CD4-positive, alpha-beta T cell treated with Interleukin-4 for 1 hour (primary cell): ENCODE results near the gene PANX2.
"Not testable (repeated sequence)": the region's sequence is repeated elsewhere in the genome, so short reads cannot be mapped to it uniquely, and the experiment has no call there.

Source experiments
- DNase-seq, 2 donors: peaks; one replicate each; pipeline ENCODE4 v3.0.0-alpha.2; 2020 to 2022

Gene PANX2

DNA sequence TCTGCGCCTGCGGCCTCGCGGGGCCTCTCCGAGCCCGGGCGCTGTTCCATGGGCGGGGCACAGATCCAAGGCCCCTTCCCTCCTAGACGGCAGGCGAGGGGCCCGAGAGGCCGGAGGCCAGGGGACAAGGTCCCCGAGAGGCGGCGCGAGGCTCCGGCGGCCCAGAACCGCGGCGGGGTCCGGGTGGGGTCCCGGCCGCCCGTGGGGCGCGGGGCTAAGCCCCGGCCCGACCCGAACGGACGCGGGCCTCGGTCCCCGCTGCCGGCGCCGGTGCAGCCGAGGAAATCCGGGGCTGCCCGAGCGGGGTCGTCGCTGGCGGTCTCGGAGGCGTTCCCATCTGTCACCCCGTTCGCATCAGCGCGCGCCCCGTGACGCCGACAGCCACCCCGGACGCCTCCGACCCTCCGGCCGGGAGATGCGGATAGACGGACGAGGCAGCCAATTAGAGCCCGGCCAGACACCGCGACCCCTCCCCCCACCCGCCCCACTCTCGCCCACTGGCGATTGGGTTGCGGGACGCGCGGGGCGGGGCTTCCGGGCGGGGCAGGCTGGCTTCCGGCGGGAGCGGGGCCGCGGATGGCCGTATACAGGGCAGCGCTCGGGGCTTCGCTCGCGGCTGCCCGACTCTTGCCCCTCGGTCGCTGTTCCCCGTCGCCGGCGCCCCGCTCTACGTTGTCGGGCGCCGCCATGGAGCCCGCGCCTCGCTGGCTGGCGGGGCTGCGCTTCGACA, 30.1 kb downstream of the PANX2 start, which contains the start of gene SELENOO:
Gene SELENOO, plus strand, starts transcription at position 551 of the 730 bp plus-strand sequence. Its CDS starts 26 bp downstream, at position 577.
- DNase-seq = peak; percentile 91 to 94

DNA sequence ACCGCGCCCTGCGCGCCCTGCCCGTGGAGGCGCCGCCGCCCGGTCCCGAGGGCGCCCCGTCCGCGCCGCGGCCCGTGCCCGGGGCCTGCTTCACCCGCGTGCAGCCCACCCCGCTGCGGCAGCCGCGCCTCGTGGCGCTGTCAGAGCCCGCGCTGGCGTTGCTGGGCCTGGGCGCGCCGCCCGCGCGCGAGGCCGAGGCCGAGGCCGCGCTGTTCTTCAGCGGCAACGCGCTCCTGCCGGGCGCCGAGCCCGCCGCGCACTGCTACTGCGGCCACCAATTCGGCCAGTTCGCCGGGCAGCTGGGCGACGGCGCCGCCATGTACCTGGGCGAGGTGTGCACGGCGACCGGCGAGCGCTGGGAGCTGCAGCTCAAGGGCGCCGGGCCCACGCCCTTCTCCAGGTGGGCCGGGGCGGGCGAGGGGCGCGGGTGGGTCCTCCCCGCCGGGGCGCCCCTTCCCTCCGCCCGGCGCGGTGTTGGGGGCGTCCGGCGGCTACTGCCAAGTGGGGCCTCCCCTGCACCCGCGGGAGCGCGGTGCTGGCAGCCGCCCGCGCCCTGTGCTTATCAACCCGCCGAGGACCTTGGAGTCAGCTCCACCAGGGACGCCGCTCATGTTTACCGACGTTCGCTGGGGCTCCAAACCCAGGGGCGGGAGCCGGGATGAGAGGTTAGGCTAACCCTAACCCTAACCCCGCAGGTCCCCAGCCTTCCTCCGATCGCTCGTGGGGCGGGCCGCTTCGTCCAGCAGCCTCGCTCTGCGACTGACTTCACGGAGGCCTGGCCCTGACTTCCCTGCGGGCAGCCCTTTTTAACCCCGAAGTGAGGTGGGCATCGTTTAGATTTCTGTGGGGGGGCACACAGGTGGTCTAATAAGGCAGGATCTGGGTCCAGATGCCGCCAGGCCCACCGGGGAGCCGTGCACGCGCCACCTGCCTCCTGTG, 30.9 kb downstream of the PANX2 start:
- no peak for DNase-seq

DNA sequence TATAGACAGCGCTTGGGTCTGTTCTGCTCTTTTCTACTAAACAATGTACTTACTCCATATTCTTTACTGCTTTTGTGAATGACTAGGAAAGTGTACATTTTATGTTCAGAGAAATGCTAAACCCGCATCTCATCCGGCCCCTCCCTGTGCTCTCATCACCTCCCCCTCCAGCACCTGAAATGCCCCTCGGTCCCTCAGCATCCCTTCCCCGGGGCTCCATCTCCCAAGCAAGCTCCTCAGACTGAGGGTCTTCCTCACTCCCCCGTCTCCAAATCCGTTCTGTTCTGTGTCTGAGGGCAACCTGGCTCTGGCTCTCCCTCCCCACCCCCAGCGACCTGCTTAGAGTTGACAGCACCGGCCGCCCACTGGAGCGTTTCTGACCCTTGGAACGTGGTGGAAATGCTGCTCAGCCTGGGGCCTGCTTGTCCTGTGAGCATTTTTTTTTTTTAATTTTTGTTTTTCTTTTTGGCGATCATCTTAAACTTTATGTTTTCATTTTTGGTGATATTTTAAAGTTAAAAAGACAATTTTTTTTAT, 31.7 kb downstream of the PANX2 start:
- DNase-seq = no peak

DNA sequence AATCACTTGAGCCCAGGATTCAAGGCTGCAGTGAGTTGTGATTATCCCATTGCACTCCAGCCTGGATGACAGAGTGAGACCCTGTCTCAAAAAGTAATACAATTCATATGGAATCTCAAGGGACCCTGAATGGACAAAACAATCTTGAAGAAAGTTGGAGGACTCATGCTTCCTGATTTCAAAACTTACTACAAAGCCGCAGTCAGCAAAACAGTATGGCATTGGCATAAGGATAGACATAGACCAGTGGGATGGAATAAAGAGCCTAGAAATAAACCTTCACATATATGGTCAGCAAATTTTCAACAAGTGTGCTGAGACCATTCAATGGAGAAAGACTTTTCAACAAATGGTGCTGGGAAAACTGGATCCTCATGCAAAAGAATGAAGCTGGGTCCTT, 32.8 kb downstream of the PANX2 start:
- DNase-seq = no peak

DNA sequence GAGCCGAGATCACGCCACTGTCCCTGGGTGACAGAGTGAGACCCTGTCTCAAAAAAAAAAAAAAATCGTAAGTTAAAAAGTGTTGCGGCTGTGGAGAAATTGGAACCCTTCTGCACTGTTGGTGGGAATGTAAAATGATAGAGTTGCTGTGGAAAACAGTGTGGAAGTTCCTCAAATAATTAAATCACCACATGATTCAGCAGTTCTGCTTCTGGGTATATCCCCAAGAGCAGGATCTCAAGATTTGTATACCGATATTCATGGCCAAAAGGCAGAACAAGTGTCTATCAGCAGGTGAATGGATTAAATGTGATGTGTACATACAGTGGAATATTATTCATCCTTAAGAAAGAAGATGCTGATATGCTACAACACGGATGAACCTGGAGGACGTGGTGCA, 34.0 kb downstream of the PANX2 start:
- DNase-seq = no peak

DNA sequence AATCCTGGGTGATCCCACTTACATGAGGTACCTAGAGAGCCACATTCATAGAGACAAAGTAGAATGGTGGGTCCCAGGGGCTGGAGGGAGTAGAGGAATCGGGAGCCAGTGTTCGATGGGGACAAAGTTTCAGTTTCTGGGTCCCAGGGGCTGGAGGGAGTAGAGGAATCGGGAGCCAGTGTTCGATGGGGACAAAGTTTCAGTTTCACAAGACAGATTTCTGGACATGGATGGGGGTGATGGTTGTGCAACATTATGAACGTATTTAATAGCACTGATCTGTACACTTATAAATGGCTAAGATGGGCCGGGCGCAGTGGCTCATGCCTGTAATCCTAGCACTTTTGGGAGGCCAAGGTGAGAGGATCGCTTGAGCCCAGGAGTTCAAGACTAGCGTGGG, 34.5 kb downstream of the PANX2 start:
- not testable (repeated sequence) for DNase-seq

DNA sequence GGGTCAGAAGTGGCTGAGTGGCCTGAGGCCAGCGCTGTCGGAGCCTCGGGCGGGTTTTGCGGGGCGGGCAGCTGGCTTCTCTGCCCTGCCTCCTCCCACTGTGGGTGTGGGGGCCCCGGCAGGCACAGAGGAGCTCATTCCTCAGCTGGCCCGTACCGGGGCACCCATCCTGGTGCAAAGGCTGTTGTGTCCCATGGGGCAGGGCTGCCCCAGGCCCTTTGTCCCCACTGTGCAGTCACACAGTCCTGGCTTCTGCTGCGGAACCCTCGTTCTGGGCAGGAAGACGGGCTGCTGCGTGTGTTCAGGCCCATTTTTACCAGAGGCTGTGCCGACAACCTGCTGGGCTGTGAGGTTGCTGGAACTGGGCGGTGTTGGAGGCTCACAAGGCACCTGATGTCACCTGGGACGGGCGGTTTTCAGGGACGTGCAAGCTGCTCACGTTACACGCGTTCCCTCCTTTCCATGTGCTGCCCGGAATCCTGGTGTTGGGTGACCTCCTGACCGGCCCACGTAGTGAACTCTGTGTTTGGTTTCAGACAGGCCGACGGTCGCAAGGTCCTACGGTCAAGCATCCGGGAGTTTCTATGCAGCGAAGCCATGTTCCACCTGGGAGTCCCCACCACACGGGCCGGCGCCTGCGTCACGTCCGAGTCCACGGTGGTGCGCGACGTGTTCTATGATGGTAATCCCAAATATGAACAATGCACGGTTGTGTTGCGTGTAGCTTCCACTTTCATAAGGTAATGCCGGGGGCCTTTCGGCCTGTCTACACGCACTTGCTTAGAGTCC, 35.4 kb downstream of the PANX2 start:
- no peak for DNase-seq

DNA sequence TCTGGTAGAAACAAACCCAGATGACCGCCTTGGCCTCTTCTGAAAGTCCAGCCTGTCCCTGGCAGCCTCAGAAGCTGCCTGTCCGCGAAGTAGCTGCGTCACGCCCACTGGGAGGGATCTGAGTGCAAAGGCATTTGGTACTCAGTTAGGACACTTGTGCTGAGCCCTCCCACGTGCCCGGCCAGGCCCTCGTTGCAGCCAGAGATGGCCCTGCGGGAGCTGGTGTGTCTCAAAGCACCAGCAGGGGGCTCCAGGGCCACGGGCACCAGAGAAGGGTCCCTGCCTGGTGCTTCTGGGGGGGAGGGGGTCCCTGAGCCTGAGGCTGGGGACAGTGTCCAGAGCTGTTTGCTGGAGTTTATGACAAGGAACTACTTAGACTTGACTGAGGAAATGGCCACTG, 36.1 kb downstream of the PANX2 start:
- no peak for DNase-seq

DNA sequence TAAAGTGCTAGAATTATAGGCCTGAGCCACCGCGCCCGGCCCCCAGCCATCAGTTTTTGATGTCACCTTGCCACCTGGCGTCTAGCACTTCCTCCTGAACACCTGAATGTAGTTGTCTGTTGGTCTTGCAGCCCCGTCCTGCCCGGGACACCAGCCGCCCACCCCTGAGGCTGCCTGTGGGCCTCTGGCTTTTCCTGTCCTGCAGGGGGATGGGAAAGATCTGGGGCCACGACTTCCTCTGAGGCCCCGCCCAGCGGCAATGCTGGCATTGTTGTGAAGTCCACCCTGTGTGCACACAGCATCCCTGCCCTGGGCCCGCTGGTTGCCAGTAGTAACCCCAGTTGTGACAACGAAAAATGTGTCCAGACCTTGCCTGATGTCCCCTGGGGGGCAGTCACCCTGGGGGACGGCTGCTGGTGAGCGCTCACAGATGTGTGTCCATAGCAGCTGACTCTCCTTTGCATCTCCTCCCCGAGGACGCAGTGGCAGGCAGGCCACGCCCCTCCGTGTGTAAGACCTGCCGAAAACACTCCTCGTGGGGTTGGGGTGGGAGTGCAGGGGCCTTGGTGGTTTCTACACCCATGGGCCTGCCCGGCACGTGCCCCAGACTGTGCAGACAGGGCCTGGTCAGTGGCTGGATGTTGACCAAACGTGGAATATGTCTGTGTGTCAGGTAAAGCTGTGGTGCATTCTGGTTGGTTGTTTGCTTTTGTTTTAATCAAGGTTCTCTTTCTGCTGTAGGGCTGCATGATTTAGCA, 37.0 kb downstream of the PANX2 start:
- no peak for DNase-seq

DNA sequence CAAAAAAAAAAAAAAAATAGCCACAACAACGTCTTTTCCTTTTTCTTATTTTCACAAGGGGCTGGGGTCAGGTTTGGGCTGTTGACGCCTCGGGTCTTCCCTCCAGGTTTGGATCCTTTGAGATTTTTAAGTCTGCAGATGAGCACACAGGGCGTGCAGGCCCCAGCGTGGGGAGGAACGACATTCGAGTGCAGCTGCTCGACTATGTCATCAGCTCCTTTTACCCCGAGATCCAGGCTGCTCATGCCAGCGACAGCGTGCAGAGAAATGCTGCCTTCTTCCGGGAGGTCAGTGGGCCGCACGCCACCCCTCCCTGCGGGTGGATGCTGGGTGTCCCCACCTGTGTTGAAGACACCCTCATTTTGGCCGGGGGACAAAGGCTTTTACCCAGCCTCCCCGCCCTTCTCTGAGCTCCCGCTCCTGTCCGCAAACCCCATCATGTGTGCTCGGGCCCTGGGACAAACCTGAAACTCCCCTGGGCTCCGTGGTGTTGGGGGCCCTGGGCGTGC, 38.0 kb downstream of the PANX2 start:
- no peak for DNase-seq

DNA sequence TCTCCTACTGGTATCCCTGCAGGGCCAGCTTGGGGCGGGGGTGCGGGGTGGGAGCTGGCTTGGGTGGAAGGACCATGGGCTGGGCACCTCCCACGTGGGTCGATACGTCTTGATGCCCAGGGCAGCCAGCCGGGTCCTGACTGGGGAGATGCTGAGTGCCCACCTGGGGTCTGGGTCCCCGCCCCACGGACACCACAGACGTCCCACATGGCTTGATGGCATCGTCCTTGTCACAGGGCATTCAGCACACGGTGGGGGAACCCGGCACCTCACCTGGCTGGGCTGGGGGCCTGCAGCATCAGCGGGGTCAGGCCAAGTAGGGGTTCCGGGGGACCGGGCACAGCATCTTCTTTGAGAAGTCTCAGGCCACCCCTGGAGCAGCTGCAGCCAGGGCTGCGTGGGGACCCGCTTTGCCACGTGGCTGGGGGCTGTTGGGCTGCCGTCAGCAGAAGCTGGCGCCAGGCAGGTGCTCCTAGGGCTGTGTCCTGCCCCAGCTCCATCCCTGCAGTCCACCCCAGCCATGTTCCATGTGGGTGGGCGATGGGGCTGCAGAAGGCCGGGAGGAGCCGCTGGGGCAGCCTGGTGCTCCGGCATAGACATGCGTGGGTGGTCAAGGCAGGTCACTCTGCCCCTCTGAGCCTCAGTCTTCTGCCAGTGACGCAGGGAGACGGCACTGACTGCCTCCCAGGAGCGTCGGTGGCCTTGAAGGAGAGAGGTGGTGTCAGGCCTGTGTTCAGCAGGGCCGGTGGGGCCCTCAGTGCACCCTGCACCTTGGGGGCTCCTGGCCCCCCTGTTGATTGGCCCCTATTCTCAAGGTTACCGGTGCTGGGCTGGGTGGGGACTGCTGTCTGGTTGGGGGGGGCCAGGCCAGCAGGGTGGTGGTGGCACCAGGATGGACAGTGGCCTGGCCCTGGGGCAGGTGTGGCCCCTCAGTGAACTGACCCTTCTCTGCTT, 38.7 kb downstream of the PANX2 start:
- no peak for DNase-seq

DNA sequence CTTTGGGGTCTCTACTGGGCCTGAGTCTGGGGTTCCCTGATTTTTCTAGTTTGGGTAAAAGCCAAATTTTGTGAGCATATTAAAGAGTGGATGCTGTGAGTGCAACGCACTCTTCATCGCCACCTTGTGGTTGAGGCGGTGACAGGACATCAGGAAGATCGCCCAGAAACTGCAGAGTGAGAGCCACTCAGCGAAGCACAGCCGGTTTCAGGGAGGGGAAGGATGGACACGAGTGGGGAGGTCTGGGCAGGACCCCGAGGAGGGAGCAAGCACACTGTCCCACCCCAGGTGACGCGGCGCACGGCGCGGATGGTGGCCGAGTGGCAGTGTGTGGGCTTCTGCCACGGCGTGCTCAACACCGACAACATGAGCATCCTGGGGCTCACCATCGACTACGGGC, 39.4 kb downstream of the PANX2 start:
- peak; percentile 75 to 76 for DNase-seq

DNA sequence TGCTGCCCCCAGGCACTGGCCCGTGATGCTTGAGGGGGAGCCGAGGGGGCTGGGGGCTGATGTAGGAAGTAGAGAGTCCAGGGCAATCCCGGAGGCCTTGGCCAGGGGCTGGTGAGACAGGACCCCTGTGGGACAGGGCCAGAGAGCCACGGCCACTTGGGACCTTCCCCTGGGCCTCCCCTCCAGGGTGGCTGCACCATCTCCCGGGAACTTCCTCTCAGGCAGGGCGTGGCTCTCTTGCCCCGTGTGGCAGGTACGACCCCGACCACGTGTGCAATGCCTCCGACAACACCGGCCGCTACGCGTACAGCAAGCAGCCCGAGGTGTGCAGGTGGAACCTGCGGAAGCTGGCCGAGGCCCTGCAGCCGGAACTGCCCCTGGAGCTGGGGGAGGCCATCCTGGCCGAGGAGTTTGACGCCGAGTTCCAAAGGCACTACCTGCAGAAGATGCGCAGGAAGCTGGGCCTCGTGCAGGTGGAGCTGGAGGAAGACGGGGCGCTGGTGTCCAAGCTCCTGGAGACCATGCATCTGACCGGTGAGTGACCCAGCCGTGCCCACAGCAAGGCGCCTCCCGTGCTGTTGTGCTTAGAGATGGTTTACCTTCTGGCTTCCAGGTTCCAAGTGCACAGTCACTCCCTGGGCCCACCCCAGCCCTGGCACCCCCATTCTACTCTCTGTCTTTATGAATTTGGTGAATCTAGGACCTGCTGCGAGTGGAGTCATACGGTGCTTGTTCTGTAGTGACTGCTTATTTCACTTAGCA, 40.0 kb downstream of the PANX2 start:
- DNase-seq = no peak

DNA sequence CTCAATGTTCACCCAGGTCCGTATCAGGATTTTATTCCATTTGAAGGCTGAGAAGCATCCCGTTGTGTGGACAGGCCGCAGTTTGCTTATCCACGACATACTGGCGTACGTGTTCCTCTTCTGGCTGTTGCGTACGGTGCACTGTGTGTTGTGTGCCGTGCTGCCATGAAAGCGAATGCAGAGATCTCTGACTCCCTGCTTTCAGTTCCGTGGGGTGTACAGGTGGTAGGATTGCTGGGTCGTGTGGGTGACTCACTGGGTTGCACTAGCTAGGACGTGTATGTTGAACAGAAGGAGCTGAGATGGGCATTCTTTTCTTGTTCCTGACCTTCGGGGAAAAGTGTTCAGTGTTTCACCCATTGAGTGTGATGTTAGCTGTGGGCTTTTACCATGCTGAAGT, 40.6 kb downstream of the PANX2 start:
- DNase-seq = no peak

DNA sequence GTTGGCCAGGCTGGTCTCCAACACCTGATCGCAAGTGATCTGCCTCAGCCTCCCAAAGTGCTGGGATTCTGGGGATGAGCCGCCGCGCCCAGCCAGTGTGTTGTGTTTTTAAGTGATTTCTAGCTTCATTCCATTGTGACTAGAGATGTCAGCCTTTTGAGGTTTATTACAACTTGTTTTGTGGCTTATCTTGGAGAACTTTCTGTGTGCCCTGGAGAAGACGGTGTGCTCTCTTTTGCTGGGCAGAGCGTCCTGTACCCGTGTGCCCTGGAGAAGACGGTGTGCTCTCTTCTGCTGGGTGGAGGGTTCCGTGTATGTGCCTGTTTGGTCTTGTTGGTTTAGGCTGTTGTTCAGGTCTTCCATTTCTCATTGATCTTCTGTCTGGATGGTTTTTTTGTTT, 42.7 kb downstream of the PANX2 start:
- DNase-seq = no peak

DNA sequence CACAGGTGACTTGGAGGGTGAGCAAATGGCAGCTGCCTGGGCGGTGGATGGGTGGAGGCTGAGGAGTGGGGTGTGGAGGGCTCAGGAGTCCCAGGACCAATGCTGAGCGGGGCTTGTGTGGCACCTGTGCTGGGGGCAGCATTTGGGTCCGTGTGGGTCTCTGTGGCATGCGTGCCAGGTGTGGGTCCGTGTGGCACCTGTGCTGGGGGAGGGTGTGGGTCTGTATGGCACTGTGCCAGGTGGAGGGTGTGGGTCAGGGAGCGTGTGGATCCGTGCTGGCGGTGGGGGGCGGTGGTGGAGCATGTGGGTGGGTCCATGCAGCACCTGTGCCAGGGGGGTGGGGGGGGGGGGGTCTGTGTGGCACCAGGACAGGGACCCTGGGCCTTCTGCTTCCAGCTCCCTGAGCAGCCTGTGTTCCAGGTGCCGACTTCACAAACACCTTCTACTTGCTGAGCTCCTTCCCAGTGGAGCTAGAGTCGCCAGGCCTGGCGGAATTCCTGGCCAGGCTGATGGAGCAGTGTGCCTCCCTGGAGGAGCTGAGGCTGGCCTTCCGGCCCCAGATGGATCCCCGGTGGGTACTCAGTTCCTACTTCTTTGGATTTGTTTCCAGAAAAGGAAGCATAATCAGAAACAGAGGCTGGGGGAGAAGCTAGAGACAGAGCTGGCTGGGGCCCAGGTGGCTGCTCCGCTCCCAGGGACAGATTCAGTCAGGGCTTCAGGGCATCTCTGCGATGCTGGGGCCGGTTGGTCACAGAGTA, 44.9 kb downstream of the PANX2 start:
- no peak for DNase-seq

DNA sequence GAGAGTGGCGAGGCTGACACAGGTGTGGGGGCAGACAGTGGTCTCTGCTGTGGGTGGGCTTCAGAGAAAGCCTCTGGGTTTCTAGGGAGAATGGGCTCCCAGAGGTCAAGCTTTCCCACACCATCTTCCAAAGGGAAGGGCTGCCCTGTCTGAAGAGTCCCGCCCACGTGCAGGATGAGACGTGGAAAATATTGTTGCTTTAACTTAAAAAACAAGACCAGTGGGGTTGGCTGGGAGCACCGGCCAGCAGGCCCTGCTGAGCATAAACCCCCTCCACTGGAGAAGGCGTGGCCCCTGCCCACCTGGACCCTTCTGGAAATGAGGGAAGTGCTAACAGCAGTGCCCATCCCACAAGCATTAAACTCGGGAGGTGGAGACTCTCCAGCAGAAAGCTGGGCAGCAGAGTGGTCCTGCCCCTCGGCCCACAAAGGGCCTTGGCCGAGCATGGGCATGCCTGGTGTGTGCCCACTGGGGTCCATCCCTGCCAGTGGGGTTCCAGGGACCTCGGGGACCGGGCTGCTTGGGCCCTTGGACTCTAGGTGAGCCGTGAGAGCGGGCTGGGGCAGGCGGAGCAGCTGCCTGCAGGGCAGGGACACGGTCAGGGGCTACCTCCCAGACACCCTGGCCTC, 45.6 kb downstream of the PANX2 start:
- DNase-seq = no peak

DNA sequence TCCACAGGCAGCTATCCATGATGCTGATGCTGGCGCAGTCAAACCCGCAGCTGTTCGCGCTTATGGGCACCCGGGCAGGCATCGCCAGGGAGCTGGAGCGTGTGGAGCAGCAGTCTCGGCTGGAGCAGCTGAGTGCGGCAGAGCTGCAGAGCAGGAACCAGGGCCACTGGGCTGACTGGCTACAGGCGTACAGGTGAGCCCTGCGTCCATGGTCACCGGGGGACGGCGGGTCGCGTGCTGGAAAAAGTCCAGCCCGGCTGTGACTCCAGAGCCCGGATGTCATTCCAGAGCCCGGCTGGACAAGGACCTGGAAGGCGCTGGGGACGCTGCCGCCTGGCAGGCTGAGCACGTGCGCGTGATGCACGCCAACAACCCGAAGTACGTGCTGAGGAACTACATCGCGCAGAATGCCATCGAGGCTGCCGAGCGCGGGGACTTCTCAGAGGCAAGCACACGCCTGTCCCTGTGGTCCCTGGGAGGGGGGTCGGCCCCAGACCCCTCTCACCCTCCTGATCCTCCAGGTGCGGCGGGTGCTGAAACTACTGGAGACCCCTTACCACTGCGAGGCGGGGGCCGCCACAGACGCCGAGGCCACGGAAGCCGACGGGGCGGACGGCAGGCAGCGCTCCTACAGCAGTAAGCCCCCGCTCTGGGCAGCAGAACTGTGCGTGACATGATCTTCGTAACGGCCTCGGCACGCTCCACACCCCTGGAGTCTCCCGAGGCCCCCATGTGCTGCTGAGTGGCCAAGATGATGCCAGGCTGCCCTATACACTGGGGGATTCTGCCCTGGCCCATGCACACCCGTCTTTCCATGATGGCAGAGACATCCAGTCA, 46.4 kb downstream of the PANX2 start:
- DNase-seq = no peak
